H9 (cell line): ENCODE results near the gene DES. TPM values are rescaled to one million over a fixed set of nuclear protein-coding genes. Genes with fewer than 3 reads are reported as not detected.

ENCODE experiments used
- DNase-seq: peaks from one replicate; pipeline ENCODE4 v3.0.0-alpha.2; 2017
- H2AFZ ChIP-seq: one replicate; pipeline ENCODE4 v1.6.1; 2013; ENCODE audit warnings: mild to moderate bottlenecking, low read length, control low read depth, moderate library complexity
- H2AK5ac ChIP-seq: 2 replicates; pipeline ENCODE4 v1.6.1; 2013; ENCODE audit warnings: low read length, control low read depth, mixed read lengths; ENCODE audit not compliant: insufficient read length
- H2BK120ac ChIP-seq: one replicate; pipeline ENCODE4 v1.6.1; 2013; ENCODE audit warnings: low read depth, mild to moderate bottlenecking, low read length, control low read depth, inconsistent platforms; ENCODE audit not compliant: poor library complexity, severe bottlenecking
- H2BK12ac ChIP-seq: 2 replicates; pipeline ENCODE4 v1.6.1; 2013; ENCODE audit warnings: low read length, control low read depth, mixed read lengths, low read depth; ENCODE audit not compliant: insufficient read length
- H2BK15ac ChIP-seq: 2 replicates; pipeline ENCODE4 v1.6.1; 2013; ENCODE audit warnings: low read depth, low read length, control low read depth
- H2BK20ac ChIP-seq: one replicate; pipeline ENCODE4 v1.6.1; 2013; ENCODE audit warnings: low read depth, mild to moderate bottlenecking, low read length, control low read depth, inconsistent platforms; ENCODE audit not compliant: poor library complexity, severe bottlenecking
- H2BK5ac ChIP-seq: 2 replicates; pipeline ENCODE4 v1.6.1; 2013; ENCODE audit warnings: low read length, control low read depth, mixed read lengths; ENCODE audit not compliant: insufficient read length
- H3K14ac ChIP-seq: 2 replicates; pipeline ENCODE4 v1.6.1; 2013; ENCODE audit warnings: low read length, control low read depth; ENCODE audit not compliant: insufficient read depth
- H3K18ac ChIP-seq: 2 replicates; pipeline ENCODE4 v1.6.1; 2013; ENCODE audit warnings: low read depth, mild to moderate bottlenecking, mixed read lengths, low read length, control low read depth; ENCODE audit not compliant: insufficient read length
- H3K23ac ChIP-seq: 2 replicates; pipeline ENCODE4 v1.6.1; 2013; ENCODE audit warnings: low read length, control low read depth, mixed read lengths, low read depth; ENCODE audit not compliant: insufficient read length
- H3K23me2 ChIP-seq: 2 replicates; pipeline ENCODE4 v1.6.1; 2013; ENCODE audit warnings: low read depth, mild to moderate bottlenecking, mixed read lengths, low read length, control low read depth; ENCODE audit not compliant: insufficient read length, poor library complexity, severe bottlenecking
- H3K27ac ChIP-seq: 2 replicates; pipeline ENCODE4 v1.5.1; 2013; ENCODE audit warnings: low read length, control low read depth, mixed read lengths, low read depth; ENCODE audit not compliant: insufficient read length
- H3K27me3 ChIP-seq: 2 replicates; pipeline ENCODE4 v1.6.1; 2013; ENCODE audit warnings: low read length, control low read depth, inconsistent platforms; ENCODE audit not compliant: insufficient read depth
- H3K4ac ChIP-seq: 2 replicates; pipeline ENCODE4 v1.6.1; 2013; ENCODE audit warnings: low read depth, mild to moderate bottlenecking, control low read depth, inconsistent platforms, low read length, moderate library complexity
- H3K4me1 ChIP-seq: 2 replicates; pipeline ENCODE4 v1.6.1; 2013; ENCODE audit warnings: low read length, control low read depth, inconsistent platforms; ENCODE audit not compliant: insufficient read depth
- H3K4me2 ChIP-seq: 2 replicates; pipeline ENCODE4 v1.6.1; 2013; ENCODE audit warnings: low read length, control low read depth, mixed read lengths; ENCODE audit not compliant: insufficient read length, insufficient read depth
- H3K56ac ChIP-seq: 2 replicates; pipeline ENCODE4 v1.6.1; 2013; ENCODE audit warnings: low read depth, mild to moderate bottlenecking, mixed read lengths, low read length, control low read depth; ENCODE audit not compliant: insufficient read length
- H3K79me1 ChIP-seq: 2 replicates; pipeline ENCODE4 v1.6.1; 2013; ENCODE audit warnings: low read depth, mild to moderate bottlenecking, moderate library complexity, low read length, control low read depth, inconsistent platforms; ENCODE audit not compliant: insufficient read depth, poor library complexity, severe bottlenecking
- H3K79me2 ChIP-seq: 2 replicates; pipeline ENCODE4 v1.6.1; 2013; ENCODE audit warnings: low read length, control low read depth, inconsistent platforms; ENCODE audit not compliant: insufficient read depth
- H3K9ac ChIP-seq: 2 replicates; pipeline ENCODE4 v1.6.1; 2013; ENCODE audit warnings: low read length, control low read depth, mixed read lengths; ENCODE audit not compliant: insufficient read length; ENCODE audit errors: extremely low read depth
- H3K9me3 ChIP-seq: one replicate; pipeline ENCODE4 v1.6.1; 2013; ENCODE audit warnings: low read depth, low read length, inconsistent platforms; ENCODE audit not compliant: control insufficient read depth
- H3T11ph ChIP-seq: one replicate; pipeline ENCODE4 v1.6.1; 2013; ENCODE audit warnings: mild to moderate bottlenecking, low read length, control low read depth, inconsistent platforms
- H4K20me1 ChIP-seq: one replicate; pipeline ENCODE4 v1.6.1; 2013; ENCODE audit not compliant: control insufficient read depth, insufficient read length, insufficient read depth
- H4K5ac ChIP-seq: 2 replicates; pipeline ENCODE4 v1.6.1; 2013; ENCODE audit warnings: low read depth, mild to moderate bottlenecking, mixed read lengths, low read length, control low read depth; ENCODE audit not compliant: insufficient read length
- H4K8ac ChIP-seq: replicated peaks from 2 replicates; pipeline ENCODE4 v1.6.1; 2013; ENCODE audit warnings: low read length, control low read depth, mixed read lengths, low read depth; ENCODE audit not compliant: insufficient read length
- H4K91ac ChIP-seq: 2 replicates; pipeline ENCODE4 v1.6.1; 2013; ENCODE audit warnings: low read depth, mild to moderate bottlenecking, moderate library complexity, mixed read lengths, low read length, control low read depth; ENCODE audit not compliant: insufficient read length
- H3K27ac Mint-ChIP-seq, 3 experiments: 2 replicates in 2 of 3; 3 replicates in 1 of 3; pipeline ENCODE4 v1.8.0; 2020 to 2021; ENCODE audit warnings: mixed read lengths in 3 of 3, mild to moderate bottlenecking in 1 of 3, moderate library complexity in 1 of 3
- H3K27me3 Mint-ChIP-seq: 2 replicates; pipeline ENCODE4 v1.8.0; 2021; ENCODE audit warnings: low read depth, mild to moderate bottlenecking, moderate library complexity, mixed read lengths
- H3K36me3 Mint-ChIP-seq, 3 experiments: 2 replicates in 2 of 3; 3 replicates in 1 of 3; pipeline ENCODE4 v1.8.0; 2020 to 2021; ENCODE audit warnings: low read depth in 3 of 3, mixed read lengths in 3 of 3; ENCODE audit not compliant: insufficient read depth in 1 of 3
- H3K4me1 Mint-ChIP-seq, 2 experiments: 2 replicates each; pipeline ENCODE4 v1.8.0; 2020; ENCODE audit warnings: mixed read lengths in 2 of 2
- H3K4me3 Mint-ChIP-seq, 2 experiments: 2 replicates in 1 of 2; 3 replicates in 1 of 2; pipeline ENCODE4 v1.8.0; 2020 to 2021; ENCODE audit warnings: mild to moderate bottlenecking in 2 of 2, mixed read lengths in 2 of 2, moderate library complexity in 1 of 2
- H3K9me3 Mint-ChIP-seq, 2 experiments: 2 replicates in 1 of 2; 3 replicates in 1 of 2; pipeline ENCODE4 v1.8.0; 2020; ENCODE audit warnings: mild to moderate bottlenecking in 2 of 2, mixed read lengths in 2 of 2, moderate library complexity in 1 of 2
- CTCF ChIP-seq: fragments of 200-600 bp; sonication (generic); conservative IDR thresholded peaks from 3 replicates; pipeline ENCODE4 v1.8.0; 2021; ENCODE audit warnings: antibody characterized with exemption, mild to moderate bottlenecking
- WGBS: extraction: QIAGEN DNeasy Blood & Tissue Kit; methylation state at CpG from one replicate; pipeline ENCODE4 v1.1.7; 2013; ENCODE audit warnings: missing lambda C conversion rate, low lambda C conversion rate, mixed read lengths; ENCODE audit not compliant: insufficient read length; ENCODE audit errors: extremely low coverage; 5-methylcytosine and 5-hydroxymethylcytosine counted together
- total RNA-seq: library from RNA; stranded (reverse); gene quantifications from 2 replicates; pipeline ENCODE4 v1.2.1, GENCODE V29; 2021

Gene DES
- total RNA-seq, 1 experiment from 2014 or later: 4.6 TPM

- Mint-ChIP-seq H3K4me3 (no peak overlapping the region), H3K9me3 (no peaks in the 10 kb centered on the region), H3K27ac (no peak overlapping the region), H3K36me3 (no peaks in the 10 kb centered on the region; a peak in 1 of 7 replicates), H3K4me1 (peaks cover 31 to 35% of the 10 kb centered on the region in 2 experiments), H3K27me3 (peaks cover 25% of the 10 kb centered on the region)
- Histone ChIP-seq H3K9ac (no peak overlapping the region), H3K9me3 (no peaks in the 10 kb centered on the region), H3K23me2 (no peaks in the 10 kb centered on the region), H3K14ac (no peak overlapping the region; the same call in 1 of the 2 replicates), H3T11ph (no peak overlapping the region), H4K8ac (no peak overlapping the region), H3K18ac (no peak overlapping the region), H3K4ac (no peak overlapping the region), H2AK5ac (no peak overlapping the region), H4K91ac (no peak overlapping the region), H3K79me2 (no peaks in the 10 kb centered on the region), H2BK12ac (no peak overlapping the region), H2BK120ac (no peak overlapping the region), H3K23ac (no peak overlapping the region), H3K27me3 (no peaks in the 10 kb centered on the region; the same call in 1 of the 2 replicates), H3K27ac (no peak overlapping the region), H4K5ac (no peak overlapping the region), H2BK15ac (no peak overlapping the region), H3K79me1 (no peaks in the 10 kb centered on the region), H3K4me2 (no peak overlapping the region), H4K20me1 (no peaks in the 10 kb centered on the region), H2BK20ac (no peak overlapping the region), H2BK5ac (no peak overlapping the region), H3K4me1 (peaks cover 13% of the 10 kb centered on the region; the same call in 1 of the 2 replicates), H3K56ac (no peak overlapping the region), H2AFZ (no peak overlapping the region)
- no peak for DNase-seq
- TF ChIP-seq CTCF: no peak
- WGBS: no CpG with 5 or more reads among the region's 12 CpGs
Observed at GRCh38 chr2:219419012-219419324, 791 bp downstream of the DES start.
